Vagina (tissue), 2 donors: ENCODE results near the gene SLC25A4.

Experiments used
- POLR2A ChIP-seq, 2 donors: fragments of 450-650 bp; IDR thresholded peaks; one replicate each; pipeline ENCODE4 v1.6.1; 2017; ENCODE audit warnings: antibody characterized with exemption in 2 of 2, mild to moderate bottlenecking in 2 of 2, moderate library complexity in 2 of 2
- POLR2AphosphoS5 ChIP-seq, 2 donors: sonication (generic); formaldehyde crosslinking; IDR thresholded peaks; one replicate each; pipeline ENCODE4 v1.9.0; 2017; ENCODE audit warnings: antibody characterized with exemption in 2 of 2, mild to moderate bottlenecking in 2 of 2, low read depth in 1 of 2; ENCODE audit not compliant: insufficient read depth in 1 of 2
- TF ChIP-seq, protein P1 (sequence below), 3 experiments: fragments of 450-650 bp in 2 of 3; fragments of 200-600 bp in 1 of 3; sonication (generic) in 1 of 3; IDR thresholded peaks; one replicate each; pipeline ENCODE4 v1.5.1; 2017 to 2019; ENCODE audit warnings: antibody characterized with exemption in 3 of 3, mild to moderate bottlenecking in 2 of 3, moderate library complexity in 2 of 3

DNA sequence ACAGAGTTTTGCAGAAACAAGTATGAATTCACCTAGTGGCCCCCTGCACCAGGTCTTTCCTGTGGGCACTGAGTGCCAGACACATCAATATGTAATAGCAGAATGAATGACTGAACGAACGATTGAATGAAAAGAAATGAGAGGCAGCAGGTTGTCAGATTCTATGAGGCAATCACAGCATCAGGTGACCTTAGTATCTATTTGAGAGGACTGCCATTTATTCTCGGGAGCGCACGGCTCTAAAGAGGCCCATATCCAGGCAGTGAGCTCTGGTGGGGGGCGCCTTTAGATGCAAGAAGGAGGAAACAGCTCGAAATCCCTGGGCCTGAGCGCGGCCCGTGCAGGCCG is 528 bp upstream of the SLC25A4 start:
- TF ChIP-seq, protein P1, sequence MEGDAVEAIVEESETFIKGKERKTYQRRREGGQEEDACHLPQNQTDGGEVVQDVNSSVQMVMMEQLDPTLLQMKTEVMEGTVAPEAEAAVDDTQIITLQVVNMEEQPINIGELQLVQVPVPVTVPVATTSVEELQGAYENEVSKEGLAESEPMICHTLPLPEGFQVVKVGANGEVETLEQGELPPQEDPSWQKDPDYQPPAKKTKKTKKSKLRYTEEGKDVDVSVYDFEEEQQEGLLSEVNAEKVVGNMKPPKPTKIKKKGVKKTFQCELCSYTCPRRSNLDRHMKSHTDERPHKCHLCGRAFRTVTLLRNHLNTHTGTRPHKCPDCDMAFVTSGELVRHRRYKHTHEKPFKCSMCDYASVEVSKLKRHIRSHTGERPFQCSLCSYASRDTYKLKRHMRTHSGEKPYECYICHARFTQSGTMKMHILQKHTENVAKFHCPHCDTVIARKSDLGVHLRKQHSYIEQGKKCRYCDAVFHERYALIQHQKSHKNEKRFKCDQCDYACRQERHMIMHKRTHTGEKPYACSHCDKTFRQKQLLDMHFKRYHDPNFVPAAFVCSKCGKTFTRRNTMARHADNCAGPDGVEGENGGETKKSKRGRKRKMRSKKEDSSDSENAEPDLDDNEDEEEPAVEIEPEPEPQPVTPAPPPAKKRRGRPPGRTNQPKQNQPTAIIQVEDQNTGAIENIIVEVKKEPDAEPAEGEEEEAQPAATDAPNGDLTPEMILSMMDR (IDR thresholded peaks at IDR 0.05) = no peak
- TF ChIP-seq POLR2A (IDR thresholded peaks at IDR 0.05) (no peak), POLR2AphosphoS5 (IDR thresholded peaks at IDR 0.05; ENCODE audit: insufficient read depth in 1 of 2, low read depth in 1 of 2) (no peak)
